Skeletal muscle cell (primary cell): ENCODE data around the gene USP31.
"Not testable (repeated sequence)": the region's sequence is repeated elsewhere in the genome, so short reads cannot be mapped to it uniquely, and the experiment has no call there.

Source experiments
- DNase-seq: peaks from one replicate; pipeline ENCODE4 v3.0.0-alpha.2; 2010; ENCODE audit warnings: low read depth
- H3K4me3 ChIP-seq: 2 replicates; pipeline ENCODE4 v1.5.1; 2011; ENCODE audit warnings: low read depth, mild to moderate bottlenecking, control low read depth, low read length, moderate library complexity

The USP31 gene

DNA sequence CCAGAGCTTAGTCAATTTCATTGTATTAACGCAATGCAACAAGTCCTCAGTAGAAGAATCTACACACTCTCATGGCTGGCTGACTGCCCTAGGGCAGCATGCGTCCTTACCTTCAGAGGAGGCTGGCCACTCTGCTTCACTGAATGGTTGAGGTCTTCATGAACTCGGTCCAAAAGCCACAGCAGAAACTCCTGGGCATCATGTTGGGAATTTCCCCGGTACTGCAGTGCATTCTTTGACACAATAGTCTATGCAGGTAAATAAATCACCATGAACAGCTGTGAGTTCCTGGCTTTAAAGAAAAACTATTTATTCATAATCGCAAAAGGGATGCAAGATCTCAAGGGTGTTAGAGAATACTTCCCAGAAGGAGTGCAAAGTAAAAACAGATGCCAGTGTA lies 41.3 kb downstream of the USP31 start:
- no peak overlapping the region for H3K4me3 ChIP-seq
- no peak for DNase-seq

DNA sequence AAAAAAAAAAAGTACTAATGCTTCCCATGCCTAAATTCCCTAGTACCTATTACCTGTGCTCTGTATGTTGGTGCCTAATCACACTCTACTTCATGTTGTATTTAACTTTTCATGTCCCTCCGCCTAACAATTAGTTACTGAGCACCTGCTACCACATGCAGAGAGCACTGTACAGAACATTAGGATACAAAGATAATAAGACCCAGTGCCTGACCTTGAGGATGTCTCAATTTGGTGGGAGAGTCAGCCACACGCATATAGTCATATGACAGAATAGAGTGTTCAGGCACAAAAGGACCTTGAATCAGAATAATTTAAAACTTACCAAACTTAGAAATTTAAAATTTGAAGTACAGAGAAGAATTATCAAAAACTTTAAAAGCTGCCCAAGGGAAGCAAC lies 42.1 kb downstream of the USP31 start:
- DNase-seq: no peak
- H3K4me3 ChIP-seq: no peak overlapping the region

GRCh38 chr16:23105309-23105708 lies 43.9 kb downstream of the USP31 start:
- H3K4me3 ChIP-seq: no peak overlapping the region

GRCh38 chr16:23104032-23104955 lies 45.0 kb downstream of the USP31 start:
- DNase-seq: no peak
- H3K4me3 ChIP-seq: no peak overlapping the region

More at GRCh38 chr16:23105309-23105708, 43.9 kb downstream of the USP31 start:
- DNase-seq: no peak

GRCh38 chr16:23103603-23104002 lies 45.6 kb downstream of the USP31 start:
- DNase-seq: no peak
- no peak overlapping the region for H3K4me3 ChIP-seq

DNA sequence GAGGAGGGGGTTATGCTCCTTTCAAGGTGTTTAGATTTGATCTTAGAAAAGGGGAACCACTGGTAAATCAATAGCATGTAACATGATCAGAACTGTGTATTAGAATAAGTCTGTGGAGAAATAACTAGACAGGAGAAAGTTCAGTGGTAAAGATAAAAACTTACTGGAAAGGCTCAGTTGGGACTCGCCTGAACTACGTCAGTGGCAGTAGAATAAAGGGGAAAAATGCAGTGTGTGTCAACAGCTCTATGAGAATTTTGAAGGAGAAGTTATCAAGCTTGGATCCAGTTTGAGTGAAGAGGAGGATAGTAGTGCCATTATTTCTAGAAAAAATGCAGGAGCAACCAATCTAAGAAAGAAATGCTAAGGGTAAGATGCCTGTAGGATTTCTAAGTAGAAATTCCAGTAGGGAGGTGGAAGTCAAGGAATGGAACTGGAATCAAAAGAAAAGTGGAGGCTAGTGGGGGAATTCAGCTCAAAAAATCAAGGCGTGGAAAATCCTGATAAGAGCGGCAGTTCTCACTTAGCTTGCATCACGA lies 48.2 kb downstream of the USP31 start:
- DNase-seq: no peak
- no peak overlapping the region for H3K4me3 ChIP-seq

DNA sequence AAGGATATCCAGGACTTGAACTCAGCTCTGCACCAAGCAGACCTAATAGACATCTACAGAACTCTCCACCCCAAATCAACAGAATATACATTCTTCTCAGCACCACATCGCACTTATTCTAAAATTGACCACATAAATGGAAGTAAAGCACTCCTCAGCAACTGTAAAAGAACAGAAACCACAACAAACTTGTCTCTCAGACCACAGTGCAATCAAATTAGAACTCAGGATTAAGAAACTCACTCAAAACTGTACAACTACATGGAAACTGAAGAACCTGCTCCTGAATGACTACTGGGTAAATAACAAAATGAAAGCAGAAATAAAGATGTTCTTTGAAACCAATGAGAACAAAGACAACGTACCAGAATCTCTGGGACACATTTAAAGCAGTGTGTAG lies 52.8 kb downstream of the USP31 start:
- not testable (repeated sequence) for H3K4me3 ChIP-seq, DNase-seq

GRCh38 chr16:23094136-23094535 lies 55.1 kb downstream of the USP31 start:
- not testable (repeated sequence) for H3K4me3 ChIP-seq, DNase-seq

- no peak for DNase-seq
- H3K4me3 ChIP-seq: no peak overlapping the region
These were observed 56.5 kb downstream of the USP31 start for GRCh38 chr16:23092801-23093117.

DNA sequence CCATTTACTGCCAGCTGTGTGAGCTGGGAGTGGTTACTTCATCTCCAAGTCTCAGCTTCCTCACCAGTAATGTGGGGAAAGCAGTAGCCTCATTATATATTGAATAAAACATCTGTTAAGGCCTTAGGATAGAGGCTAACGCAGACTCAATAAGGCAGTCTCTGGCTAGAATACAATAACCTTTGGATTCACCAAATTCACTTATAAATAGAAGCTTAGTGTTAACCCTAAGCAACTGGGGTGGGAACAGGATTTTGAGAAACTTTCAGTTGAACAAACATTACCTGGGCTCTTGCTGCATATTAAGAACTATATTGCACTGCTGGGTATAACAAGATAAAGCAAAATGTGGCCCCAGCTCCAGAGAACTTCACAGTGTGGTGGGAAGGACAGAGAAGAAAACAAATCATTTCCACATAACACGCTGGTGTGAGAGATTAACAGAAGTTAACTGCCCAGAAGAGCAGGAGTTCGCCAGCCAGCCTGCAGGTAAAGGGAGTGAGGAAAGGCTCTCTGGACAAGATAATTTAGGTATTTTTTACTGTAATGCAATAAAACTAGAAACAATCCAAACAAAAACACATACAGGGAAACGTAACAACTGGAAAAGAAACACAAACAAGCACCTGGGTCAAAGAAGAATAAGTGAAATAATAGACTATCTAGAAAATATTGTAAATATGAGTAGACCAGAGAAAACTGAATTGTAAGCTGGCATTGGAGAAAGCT lies 57.0 kb downstream of the USP31 start:
- no peak overlapping the region for H3K4me3 ChIP-seq
- no peak for DNase-seq

GRCh38 chr16:23089111-23089510 lies 60.1 kb downstream of the USP31 start:
- no peak overlapping the region for H3K4me3 ChIP-seq
- DNase-seq: no peak

- DNase-seq: no peak
- no peak overlapping the region for H3K4me3 ChIP-seq
These were observed 61.2 kb downstream of the USP31 start for GRCh38 chr16:23088018-23088417.

GRCh38 chr16:23085949-23086348 lies 63.3 kb downstream of the USP31 start:
- DNase-seq: no peak
- H3K4me3 ChIP-seq: no peak overlapping the region

- no peak for DNase-seq
These were observed 67.0 kb downstream of the USP31 start for GRCh38 chr16:23082161-23082788.

DNA sequence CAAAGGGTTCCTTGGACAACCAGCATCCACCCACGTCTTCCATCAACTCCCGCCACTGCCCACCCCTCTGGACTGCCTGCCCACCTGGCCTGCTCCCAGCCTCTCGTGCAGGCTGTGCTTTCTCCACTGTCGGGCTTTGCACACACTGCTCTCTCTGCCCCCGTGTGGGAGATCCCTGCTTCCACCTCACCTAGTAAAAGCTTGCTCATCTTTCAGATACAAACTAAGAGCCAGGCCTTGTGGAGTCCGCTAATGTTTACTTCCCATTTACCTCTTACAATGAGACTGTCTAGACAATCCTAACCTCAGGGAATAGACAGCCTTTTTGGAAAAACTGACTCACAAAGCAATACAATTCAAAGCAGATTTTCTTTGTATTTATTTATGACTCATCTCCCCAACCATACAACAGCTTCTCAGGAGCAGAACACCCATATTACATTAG lies 67.6 kb downstream of the USP31 start:
- DNase-seq: peak; percentile 34
- no peak overlapping the region for H3K4me3 ChIP-seq

More at GRCh38 chr16:23082161-23082788, 67.0 kb downstream of the USP31 start:
- H3K4me3 ChIP-seq: no peak overlapping the region

- no peak for DNase-seq
- no peak overlapping the region for H3K4me3 ChIP-seq
These were observed 68.5 kb downstream of the USP31 start for GRCh38 chr16:23080747-23081146.

DNA sequence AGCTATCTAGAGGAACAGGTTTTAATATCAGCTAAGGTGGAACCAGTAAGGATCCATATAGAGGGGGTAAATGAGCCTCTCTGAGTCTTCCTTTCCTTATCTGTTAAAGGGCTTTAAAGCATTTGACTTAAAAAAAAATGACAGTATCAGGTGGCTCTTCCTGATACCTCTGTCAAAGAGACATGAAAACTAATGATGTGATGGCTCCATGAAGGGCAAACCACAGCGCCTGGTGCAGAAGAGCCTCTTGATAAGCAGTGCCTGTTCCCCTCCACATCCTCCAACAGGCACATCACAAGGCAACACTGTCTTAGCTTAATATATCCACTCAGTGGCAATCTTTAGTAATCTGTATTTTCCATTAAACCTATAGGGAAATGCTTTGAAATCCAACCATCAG lies 68.9 kb downstream of the USP31 start:
- no peak for DNase-seq
- H3K4me3 ChIP-seq: no peak overlapping the region

DNA sequence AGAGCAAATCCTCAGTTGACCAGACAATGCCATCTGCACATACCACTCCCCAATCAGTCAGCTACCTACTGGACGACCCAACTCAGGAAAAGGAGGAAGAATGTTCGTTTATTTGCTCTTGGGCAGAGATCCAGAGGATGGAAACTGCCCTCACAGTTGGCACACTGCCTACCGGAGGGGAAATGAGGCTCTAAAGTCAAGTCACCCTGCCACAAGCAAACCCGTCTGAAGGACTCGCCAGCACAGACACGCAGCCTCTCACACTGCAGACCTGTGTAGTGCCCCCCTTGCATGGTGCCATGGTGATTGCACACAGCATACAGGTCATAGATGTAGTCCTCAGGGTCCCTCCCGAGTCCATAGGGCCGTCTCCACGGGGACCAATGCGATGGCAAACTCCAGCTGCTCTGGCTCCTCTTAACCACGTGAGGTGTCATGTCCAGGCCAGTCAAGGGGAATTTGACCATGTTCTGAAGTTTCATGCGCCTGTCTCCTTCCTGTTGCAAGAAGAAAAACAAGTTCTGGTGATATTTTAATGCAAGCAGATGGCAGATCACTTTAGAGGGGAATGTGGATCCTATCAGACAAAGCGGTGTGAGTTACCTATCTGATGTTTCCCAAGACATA lies 69.5 kb downstream of the USP31 start:
- H3K4me3 ChIP-seq: no peak overlapping the region
- DNase-seq: no peak

DNA sequence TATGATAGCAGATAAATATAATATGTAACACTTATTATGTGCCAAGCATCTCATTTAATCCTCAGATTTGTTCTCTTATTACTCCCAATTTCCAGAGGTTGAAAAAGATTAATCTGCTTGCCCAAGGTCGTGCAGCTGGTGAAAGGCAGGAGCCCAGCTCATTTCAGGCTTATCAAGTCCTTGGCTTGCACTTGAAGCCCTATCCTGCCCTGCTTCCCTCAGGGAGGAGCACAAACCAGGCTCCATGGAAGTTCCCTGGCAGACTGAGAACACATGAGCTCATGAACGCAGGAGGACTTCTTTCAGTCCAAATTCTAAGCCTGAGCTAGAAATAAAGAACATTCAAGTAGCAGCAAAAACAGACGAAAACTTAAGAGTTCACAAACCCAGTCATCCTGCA lies 74.8 kb downstream of the USP31 start:
- H3K4me3 ChIP-seq: no peak overlapping the region
- no peak for DNase-seq
